Activated naive CD4-positive, alpha-beta T cell treated with anti-CD3 and anti-CD28 coated beads for 36 hours (primary cell): ENCODE data around the gene ICOSLG. TPM values are rescaled to one million over a fixed set of nuclear protein-coding genes. Genes with fewer than 3 reads are reported as not detected.
"Not testable (repeated sequence)": the region's sequence is repeated elsewhere in the genome, so short reads cannot be mapped to it uniquely, and the experiment has no call there.

Experiments used
- CTCF ChIA-PET: fragments of 350-600 bp; sonication (Branson Sonifier 250); formaldehyde crosslinking; loops from one replicate; lab custom pipeline; 2021; ENCODE audit warnings: antibody characterized with exemption; lab: Charles Lee
- DNase-seq: peaks from one replicate; pipeline ENCODE4 v3.0.0-alpha.2; 2020
- H3K27ac Mint-ChIP-seq: one replicate; pipeline ENCODE4 v1.8.0; 2021; ENCODE audit warnings: mild to moderate bottlenecking, mixed read lengths
- H3K27me3 Mint-ChIP-seq: one replicate; pipeline ENCODE4 v1.8.0; 2021; ENCODE audit warnings: low read depth, mixed read lengths
- H3K36me3 Mint-ChIP-seq: one replicate; pipeline ENCODE4 v1.8.0; 2021; ENCODE audit warnings: low read depth, mixed read lengths
- H3K4me1 Mint-ChIP-seq: one replicate; pipeline ENCODE4 v1.8.0; 2021; ENCODE audit warnings: low read depth, mixed read lengths
- H3K4me3 Mint-ChIP-seq: one replicate; pipeline ENCODE4 v1.8.0; 2021; ENCODE audit warnings: mild to moderate bottlenecking, moderate library complexity, mixed read lengths
- H3K9me3 Mint-ChIP-seq: one replicate; pipeline ENCODE4 v1.8.0; 2021; ENCODE audit warnings: mixed read lengths
- intact Hi-C: fragments of 100-400 bp; cut with micrococcal nuclease; formaldehyde crosslinking; loops from one replicate; pipeline ENCODE4 v1.15.1; 2023
- total RNA-seq, 2 experiments: library from RNA; stranded (reverse); gene quantifications; one replicate each; pipeline ENCODE4 v1.2.3, GENCODE V29; 2021

ICOSLG gene
- total RNA-seq, 2 experiments from 2014 or later, result 1.4 to 1.9 TPM

DNA sequence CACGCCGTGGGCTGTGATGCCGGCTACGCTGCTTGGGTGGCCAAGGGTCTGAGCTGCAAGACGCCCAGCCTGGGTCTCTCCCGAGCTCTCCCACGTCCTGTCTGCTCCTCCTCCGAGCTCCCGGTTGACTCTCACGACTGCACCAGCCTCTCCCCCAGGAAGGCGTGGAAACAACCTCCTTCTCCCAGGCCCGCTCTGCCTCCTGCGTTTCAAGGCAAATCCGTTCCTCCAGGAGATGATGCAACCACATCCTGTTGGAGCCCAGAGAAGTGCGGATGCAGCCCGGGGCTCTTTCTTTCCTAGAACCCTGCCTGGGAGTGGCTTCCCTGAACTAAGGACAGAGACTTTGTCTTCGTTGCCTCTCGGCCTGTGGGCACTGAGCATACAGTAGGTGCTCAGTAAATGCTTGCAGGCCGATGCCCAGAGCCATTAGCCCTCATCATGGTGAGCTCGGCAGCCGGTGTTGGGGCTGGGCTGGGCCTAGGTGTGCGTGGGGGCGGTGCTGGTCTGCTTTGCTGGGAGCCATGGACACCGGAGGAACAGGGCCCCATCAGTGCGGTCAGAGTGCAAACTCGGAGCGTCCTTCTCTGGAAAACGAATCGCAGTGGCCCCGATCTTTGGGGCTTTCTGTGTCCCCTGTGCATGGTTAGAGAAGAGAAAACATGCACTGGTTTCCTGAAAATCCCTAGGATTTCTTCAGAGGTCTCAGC is 38.0 kb downstream of the ICOSLG start:
- H3K27me3 Mint-ChIP-seq, H3K9me3 Mint-ChIP-seq, H3K4me1 Mint-ChIP-seq, intact Hi-C loops, DNase-seq, H3K4me3 Mint-ChIP-seq, H3K27ac Mint-ChIP-seq, H3K36me3 Mint-ChIP-seq, CTCF ChIA-PET: not testable (repeated sequence)

- intact Hi-C loops, H3K9me3 Mint-ChIP-seq, H3K27ac Mint-ChIP-seq, H3K27me3 Mint-ChIP-seq, H3K36me3 Mint-ChIP-seq, H3K4me3 Mint-ChIP-seq, DNase-seq, H3K4me1 Mint-ChIP-seq, CTCF ChIA-PET: not testable (repeated sequence)
Measured at GRCh38 chr21:44199997-44200396, 40.7 kb downstream of the ICOSLG start.

GRCh38 chr21:44199448-44199847 is 41.3 kb downstream of the ICOSLG start:
- Mint-ChIP-seq H3K27me3 (no peaks in the 10 kb centered on the region), H3K4me1 (peaks cover 5% of the 10 kb centered on the region), H3K4me3 (no peak overlapping the region), H3K36me3 (no peaks in the 10 kb centered on the region), H3K9me3 (no peaks in the 10 kb centered on the region), H3K27ac (no peak overlapping the region)
- no peak for DNase-seq
- CTCF ChIA-PET, result no interaction called here
- intact Hi-C loops, result no loop called here

- H3K27me3 Mint-ChIP-seq, H3K4me1 Mint-ChIP-seq, H3K36me3 Mint-ChIP-seq, H3K4me3 Mint-ChIP-seq, H3K9me3 Mint-ChIP-seq, DNase-seq, CTCF ChIA-PET, intact Hi-C loops, H3K27ac Mint-ChIP-seq: not testable (repeated sequence)
Measured at GRCh38 chr21:44197156-44197516, 43.6 kb downstream of the ICOSLG start.

GRCh38 chr21:44196212-44197155 is 44.3 kb downstream of the ICOSLG start:
- CTCF ChIA-PET, H3K27me3 Mint-ChIP-seq, H3K4me1 Mint-ChIP-seq, intact Hi-C loops, H3K36me3 Mint-ChIP-seq, H3K4me3 Mint-ChIP-seq, H3K9me3 Mint-ChIP-seq: not testable (repeated sequence)
- DNase-seq, result peak; percentile 96
- peak overlapping the region; percentile 66 for H3K27ac Mint-ChIP-seq

DNA sequence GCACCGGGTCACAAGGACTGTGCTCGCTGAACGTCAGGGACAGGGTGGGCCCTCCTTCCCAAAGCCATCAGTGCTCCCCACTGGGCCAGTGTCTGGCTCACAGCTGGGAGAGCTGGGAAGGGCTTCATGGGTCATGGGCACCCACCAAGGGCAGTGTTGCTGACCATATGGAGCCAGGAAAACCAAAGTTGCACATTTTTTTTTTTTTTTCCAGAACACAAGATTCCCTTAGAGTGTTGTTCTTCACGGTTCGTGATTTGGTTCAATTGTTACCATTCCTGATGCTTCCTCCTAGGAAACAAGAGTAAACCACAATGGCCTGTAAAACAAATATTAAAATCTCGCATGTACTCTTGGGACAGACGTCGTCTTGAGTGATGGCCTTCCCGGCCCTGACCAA is 45.9 kb downstream of the ICOSLG start:
- DNase-seq, H3K36me3 Mint-ChIP-seq, H3K27me3 Mint-ChIP-seq, H3K27ac Mint-ChIP-seq, H3K4me3 Mint-ChIP-seq, H3K4me1 Mint-ChIP-seq, CTCF ChIA-PET, H3K9me3 Mint-ChIP-seq, intact Hi-C loops: not testable (repeated sequence)

- H3K4me3 Mint-ChIP-seq, intact Hi-C loops, CTCF ChIA-PET, H3K36me3 Mint-ChIP-seq, DNase-seq, H3K9me3 Mint-ChIP-seq, H3K27ac Mint-ChIP-seq, H3K4me1 Mint-ChIP-seq, H3K27me3 Mint-ChIP-seq: not testable (repeated sequence)
Measured at GRCh38 chr21:44194451-44194850, 46.3 kb downstream of the ICOSLG start.

DNA sequence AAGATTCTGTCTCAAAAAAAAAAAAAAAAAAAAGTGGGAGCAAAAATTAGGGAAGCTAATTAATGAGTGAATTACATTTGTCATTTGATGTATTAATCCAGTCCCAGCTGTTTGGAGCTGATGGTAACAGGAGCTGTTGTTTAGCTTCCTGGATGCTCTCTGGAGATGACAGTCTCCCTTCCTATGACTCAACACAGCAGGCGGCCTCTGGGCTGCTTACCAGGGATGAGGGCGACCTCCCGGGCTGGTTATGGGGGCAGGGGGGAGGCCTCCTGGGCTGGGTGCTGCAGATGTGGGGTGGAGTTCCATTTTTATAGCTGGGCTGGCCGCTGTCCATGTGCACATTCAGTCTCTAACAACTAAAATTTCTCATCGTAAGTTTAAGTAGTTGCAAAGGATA is 47.6 kb downstream of the ICOSLG start:
- H3K36me3 Mint-ChIP-seq, H3K27me3 Mint-ChIP-seq, H3K4me1 Mint-ChIP-seq, DNase-seq, intact Hi-C loops, H3K27ac Mint-ChIP-seq, H3K9me3 Mint-ChIP-seq, H3K4me3 Mint-ChIP-seq, CTCF ChIA-PET: not testable (repeated sequence)

- intact Hi-C loops, result not testable (repeated sequence)
Measured at GRCh38 chr21:44190349-44191271, 50.1 kb downstream of the ICOSLG start.

GRCh38 chr21:44184862-44185261 is 55.9 kb downstream of the ICOSLG start:
- intact Hi-C loops, H3K4me1 Mint-ChIP-seq, H3K27me3 Mint-ChIP-seq, CTCF ChIA-PET, DNase-seq, H3K36me3 Mint-ChIP-seq, H3K4me3 Mint-ChIP-seq, H3K27ac Mint-ChIP-seq, H3K9me3 Mint-ChIP-seq: not testable (repeated sequence)

More at GRCh38 chr21:44190349-44191271, 50.1 kb downstream of the ICOSLG start:
- H3K27me3 Mint-ChIP-seq, H3K36me3 Mint-ChIP-seq, CTCF ChIA-PET, H3K4me1 Mint-ChIP-seq, DNase-seq, H3K9me3 Mint-ChIP-seq, H3K27ac Mint-ChIP-seq, H3K4me3 Mint-ChIP-seq: not testable (repeated sequence)

- intact Hi-C loops, H3K4me3 Mint-ChIP-seq, H3K27me3 Mint-ChIP-seq: not testable (repeated sequence)
Measured at GRCh38 chr21:44182202-44182601, 58.5 kb downstream of the ICOSLG start.

DNA sequence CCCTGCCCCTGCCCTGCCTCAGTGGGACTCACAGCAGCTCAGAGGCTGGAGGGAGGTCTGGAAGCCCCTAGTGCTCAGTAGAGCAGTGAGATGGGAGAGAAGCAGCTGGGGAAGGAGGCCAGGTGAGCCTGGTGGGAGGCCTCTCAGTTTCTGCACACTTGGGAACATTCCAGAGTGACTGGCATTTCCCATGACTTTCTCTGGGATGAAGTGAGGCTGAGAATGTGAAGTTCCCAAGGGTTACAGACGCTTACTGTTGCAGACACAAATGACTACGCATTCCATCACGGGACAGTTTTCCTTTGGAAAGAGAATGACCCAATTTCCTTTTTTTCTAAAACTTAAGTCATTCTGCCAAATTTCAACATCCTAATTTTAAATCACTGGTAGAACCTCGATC is 59.2 kb downstream of the ICOSLG start:
- H3K36me3 Mint-ChIP-seq, H3K4me1 Mint-ChIP-seq, H3K27ac Mint-ChIP-seq, DNase-seq, CTCF ChIA-PET, H3K9me3 Mint-ChIP-seq, H3K27me3 Mint-ChIP-seq, intact Hi-C loops, H3K4me3 Mint-ChIP-seq: not testable (repeated sequence)

More at GRCh38 chr21:44182202-44182601, 58.5 kb downstream of the ICOSLG start:
- CTCF ChIA-PET, DNase-seq, H3K9me3 Mint-ChIP-seq, H3K4me1 Mint-ChIP-seq, H3K36me3 Mint-ChIP-seq, H3K27ac Mint-ChIP-seq: not testable (repeated sequence)
